ENCODE results near the gene NCAN.

DNA sequence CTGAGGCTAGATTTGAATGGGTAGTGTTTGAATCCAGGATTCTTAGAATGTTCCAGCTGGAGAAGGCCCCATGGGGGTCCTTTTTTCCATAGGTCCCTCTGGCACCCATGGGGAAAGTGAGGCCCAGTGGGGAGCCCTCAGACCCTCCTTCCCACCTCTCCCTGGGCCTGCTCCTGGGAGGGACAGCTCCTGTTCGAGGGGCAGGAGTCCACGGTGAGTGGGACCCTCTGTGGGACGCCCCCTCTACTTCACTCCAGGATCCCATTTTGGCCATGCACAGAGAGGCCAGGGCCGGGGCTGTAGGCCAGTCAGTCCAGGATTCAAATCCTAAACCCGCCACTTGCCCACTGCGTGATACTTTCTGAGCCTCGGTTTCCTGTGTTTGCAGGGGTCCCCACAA, 49.3 kb upstream of the NCAN start:
- TF ChIP-seq POLR2A (IDR thresholded peaks at IDR 0.05): no peak
- TF ChIP-seq, protein P1, sequence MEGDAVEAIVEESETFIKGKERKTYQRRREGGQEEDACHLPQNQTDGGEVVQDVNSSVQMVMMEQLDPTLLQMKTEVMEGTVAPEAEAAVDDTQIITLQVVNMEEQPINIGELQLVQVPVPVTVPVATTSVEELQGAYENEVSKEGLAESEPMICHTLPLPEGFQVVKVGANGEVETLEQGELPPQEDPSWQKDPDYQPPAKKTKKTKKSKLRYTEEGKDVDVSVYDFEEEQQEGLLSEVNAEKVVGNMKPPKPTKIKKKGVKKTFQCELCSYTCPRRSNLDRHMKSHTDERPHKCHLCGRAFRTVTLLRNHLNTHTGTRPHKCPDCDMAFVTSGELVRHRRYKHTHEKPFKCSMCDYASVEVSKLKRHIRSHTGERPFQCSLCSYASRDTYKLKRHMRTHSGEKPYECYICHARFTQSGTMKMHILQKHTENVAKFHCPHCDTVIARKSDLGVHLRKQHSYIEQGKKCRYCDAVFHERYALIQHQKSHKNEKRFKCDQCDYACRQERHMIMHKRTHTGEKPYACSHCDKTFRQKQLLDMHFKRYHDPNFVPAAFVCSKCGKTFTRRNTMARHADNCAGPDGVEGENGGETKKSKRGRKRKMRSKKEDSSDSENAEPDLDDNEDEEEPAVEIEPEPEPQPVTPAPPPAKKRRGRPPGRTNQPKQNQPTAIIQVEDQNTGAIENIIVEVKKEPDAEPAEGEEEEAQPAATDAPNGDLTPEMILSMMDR (IDR thresholded peaks at IDR 0.05): no peak
